GM12891 (cell line): Measurements from ENCODE around the gene ETV4.

Source experiments
- PAX5 ChIP-seq: IDR thresholded peaks from 2 replicates; pipeline ENCODE4 v1.6.1; 2011; ENCODE audit warnings: low read length, moderate library complexity, mild to moderate bottlenecking; ENCODE audit not compliant: insufficient read depth, severe bottlenecking
- POLR2A ChIP-seq: IDR thresholded peaks from 2 replicates; pipeline ENCODE4 v1.6.1; 2011; ENCODE audit warnings: low read depth, low read length, control low read depth
- POLR2AphosphoS5 ChIP-seq: IDR thresholded peaks from 2 replicates; pipeline ENCODE4 v1.6.1; 2011; ENCODE audit warnings: low read depth, low read length, control low read depth
- POU2F2 ChIP-seq: IDR thresholded peaks from 2 replicates; pipeline ENCODE4 v1.6.1; 2011; ENCODE audit warnings: low read depth, mild to moderate bottlenecking, control low read depth, low read length, moderate library complexity
- SPI1 ChIP-seq: IDR thresholded peaks from 2 replicates; pipeline ENCODE4 v1.6.1; 2011; ENCODE audit warnings: low read depth, low read length, control low read depth
- TAF1 ChIP-seq: IDR thresholded peaks from 2 replicates; pipeline ENCODE4 v1.6.1; 2011; ENCODE audit warnings: low read depth, low read length, control low read depth

DNA sequence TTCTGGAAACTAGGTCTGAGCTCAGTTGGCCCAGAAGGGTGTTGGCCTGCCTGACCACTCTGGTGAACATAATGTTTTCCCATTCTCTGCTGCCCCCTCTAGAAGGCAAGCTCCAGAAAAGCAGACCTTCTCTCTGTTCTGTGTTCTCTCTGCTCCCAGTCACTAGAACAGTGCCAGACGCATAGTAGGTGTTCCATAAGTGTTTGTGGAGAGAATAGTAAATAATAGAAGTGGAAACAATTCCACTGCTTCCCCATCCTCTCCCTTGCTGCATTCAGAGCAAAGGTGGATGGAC is 32.2 kb upstream of the ETV4 start:
- TF ChIP-seq POLR2A (no peak), TAF1 (no peak), POLR2AphosphoS5 (no peak), PAX5 (no peak), SPI1 (no peak), POU2F2 (no peak)
